Kidney glomerular epithelial cell (primary cell): ENCODE results near the gene KCNQ2.

Source experiments
- DNase-seq: peaks from one replicate; lab custom pipeline; 2025; lab: John Stamatoyannopoulos, UW

KCNQ2 gene

DNA sequence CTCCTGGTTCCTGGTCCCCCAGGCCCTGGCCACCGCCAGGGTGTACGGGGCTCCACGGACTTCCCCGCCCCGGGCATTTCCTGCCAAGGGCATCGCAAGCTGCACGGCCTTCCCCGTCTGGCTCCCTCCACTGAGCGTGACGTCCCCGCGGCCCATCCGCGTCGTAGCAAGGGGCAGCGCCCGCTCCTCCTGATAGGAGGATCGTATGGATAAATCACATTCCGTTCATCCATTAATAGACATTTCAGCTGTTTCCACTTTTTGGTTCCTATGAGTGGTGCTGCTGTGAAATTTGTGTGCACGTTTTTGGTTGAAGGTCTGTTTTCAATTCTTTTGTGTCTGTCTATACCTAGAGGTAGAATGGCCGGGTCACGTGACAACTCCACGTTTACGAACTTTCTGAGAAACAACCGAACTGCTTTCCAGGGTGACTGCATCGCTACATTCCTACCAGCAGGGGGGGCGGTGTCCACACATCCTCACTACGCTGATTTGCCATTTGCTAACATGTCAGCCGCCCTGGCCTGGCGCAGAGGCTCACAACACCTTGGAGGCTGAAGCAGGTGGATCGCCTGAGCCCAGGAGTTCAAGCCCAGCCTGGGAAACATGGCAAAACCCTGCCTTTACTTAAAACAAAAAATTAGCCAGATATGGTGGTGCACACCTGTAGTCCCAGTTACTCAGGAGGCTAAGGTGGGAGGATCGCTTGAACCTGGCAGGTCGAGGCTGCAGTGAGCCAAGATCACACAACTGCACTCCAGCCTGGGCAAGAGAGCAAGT lies 37.7 kb downstream of the KCNQ2 start:
- peak; percentile 32 for DNase-seq

DNA sequence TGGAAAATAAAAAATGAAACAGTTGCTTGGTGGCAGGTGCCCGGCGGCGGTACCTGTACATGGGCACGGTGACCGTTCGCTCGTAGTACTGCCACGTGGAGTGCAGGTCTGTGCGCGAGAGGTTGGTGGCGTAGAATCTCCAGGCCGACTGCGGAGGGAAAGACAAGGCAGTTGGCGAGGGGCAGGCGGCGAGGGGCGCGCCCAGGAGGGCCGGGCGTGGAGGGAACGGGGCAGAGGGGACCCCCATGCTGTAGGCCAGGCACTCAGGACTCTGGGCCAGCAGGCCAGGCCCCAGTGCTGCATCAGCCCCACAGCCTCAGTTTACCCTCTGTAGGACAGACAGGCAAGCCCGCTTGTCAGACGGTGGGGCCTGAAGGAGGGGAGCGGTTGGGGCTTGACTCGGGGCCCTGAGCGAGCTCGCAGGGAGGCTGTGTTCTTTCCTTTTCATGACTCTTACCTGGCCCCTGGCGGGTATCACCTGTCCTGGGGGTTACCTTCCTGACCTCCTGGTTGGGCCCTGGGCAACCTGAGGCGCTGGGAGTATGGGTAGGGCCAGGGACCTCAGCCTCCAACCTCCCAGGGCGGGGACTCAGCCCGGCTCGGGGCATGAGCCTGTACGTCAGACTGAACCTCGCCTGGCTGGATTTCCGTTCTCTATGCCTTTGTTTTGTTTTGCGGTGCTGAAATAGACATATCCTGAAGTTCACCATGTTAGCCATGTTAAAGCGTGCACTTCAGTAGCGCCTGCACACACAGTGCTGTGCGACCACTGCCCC lies 38.5 kb downstream of the KCNQ2 start:
- no peak for DNase-seq

GRCh38 chr20:63433351-63433750 lies 39.1 kb downstream of the KCNQ2 start:
- no peak for DNase-seq

GRCh38 chr20:63432577-63433325 lies 39.7 kb downstream of the KCNQ2 start:
- DNase-seq = no peak

GRCh38 chr20:63431944-63432343 lies 40.5 kb downstream of the KCNQ2 start:
- DNase-seq = no peak

- DNase-seq = no peak
Observed at GRCh38 chr20:63430891-63431290, 41.6 kb downstream of the KCNQ2 start.

- no peak for DNase-seq
Observed at GRCh38 chr20:63429992-63430391, 42.5 kb downstream of the KCNQ2 start.

DNA sequence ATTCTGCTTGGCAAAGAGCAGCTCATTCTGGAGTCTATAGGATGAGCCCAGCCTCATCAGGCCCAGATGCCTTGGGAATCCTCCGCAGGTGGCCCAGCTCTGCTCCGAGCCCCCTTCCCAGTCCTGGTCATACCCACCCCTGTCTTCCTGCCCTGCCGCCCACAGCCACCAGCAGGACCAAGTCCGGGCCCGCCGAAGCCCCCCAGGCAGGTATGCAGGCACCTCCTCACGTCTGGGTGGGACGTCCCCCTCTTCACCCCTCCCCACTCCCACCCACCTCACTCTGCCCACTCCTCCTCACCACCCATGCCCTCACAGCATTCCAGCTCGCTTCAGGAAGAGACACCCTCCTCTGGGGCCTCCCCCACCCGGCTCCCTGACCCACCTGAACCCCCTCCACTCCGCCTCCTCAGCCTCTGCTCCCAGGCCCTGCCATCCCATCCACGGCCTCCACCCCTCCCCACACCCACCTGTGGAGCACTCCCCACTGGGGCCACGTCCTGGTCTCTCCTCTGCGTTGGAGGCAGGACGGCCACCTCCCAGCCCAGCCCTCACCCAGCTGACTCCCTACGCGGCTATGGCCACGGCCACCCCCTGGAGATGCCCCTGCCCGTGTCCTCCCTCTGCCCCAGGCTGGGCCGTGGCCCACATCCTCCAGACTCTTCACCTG lies 43.4 kb downstream of the KCNQ2 start:
- no peak for DNase-seq

- no peak for DNase-seq
Observed at GRCh38 chr20:63427724-63428330, 44.6 kb downstream of the KCNQ2 start.

GRCh38 chr20:63427206-63427605 lies 45.2 kb downstream of the KCNQ2 start:
- no peak for DNase-seq

GRCh38 chr20:63425846-63426485 lies 46.5 kb downstream of the KCNQ2 start:
- DNase-seq = no peak

DNA sequence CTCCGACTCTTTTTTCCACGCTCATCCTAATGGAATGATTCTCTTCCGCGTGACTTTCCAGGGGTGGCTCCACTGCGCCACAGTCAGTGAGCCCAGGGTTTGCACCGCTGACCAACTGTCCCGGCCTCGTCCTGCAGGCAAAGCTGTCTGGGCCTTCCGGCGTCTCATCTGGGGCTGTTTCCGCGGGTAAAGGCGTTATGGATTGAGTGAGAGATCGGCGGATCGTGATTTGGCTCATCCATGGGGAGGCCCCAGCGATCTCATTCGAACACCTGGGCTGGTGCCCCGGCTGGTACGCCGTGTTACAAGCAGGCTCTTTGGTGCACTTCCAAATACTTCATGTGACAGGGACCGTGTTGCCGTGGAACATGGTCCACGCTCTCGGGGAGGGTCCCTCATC lies 47.8 kb downstream of the KCNQ2 start:
- DNase-seq = no peak

DNA sequence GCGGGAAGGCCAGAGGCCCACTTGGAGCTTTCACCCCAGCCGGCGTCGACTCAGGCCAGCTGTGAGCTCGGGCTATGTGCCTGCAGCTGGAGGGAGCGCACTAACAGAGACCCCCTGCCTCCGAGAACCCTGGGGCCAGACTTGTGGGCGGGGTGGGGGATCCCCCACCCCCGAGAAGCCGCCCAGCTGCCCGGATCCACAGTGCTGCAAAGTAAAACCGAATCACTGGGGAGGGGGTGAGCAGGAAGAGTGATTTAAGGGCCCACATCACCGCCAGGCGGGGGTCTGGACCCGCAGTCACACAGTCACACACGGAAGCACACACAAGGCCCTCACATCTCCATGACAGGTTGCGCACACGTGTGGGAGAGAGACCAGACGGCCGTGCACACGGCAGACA lies 48.7 kb downstream of the KCNQ2 start:
- no peak for DNase-seq

- no peak for DNase-seq
Observed at GRCh38 chr20:63422653-63423052, 49.8 kb downstream of the KCNQ2 start.

DNA sequence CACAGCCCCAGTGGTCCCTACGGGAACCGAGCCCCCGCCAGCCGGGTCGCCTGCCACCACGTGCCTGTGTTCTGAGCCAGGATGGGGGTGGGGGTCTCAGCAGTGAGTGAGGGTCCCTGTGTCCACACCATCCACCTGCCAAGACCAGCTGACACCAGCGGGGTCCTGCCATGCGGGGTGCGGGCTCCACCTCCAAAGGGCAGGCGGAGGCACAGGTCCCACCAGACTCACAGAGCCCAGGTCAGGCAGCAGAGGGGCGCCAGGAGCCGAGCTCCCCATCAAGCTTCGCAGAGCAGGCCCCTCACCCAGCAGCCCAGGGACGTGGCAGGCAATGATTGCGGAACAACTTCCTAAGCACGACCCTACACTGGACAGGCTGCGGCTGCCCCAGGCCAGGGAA lies 50.5 kb downstream of the KCNQ2 start:
- DNase-seq = no peak

- DNase-seq = no peak
Observed at GRCh38 chr20:63421094-63421692, 51.3 kb downstream of the KCNQ2 start.

DNA sequence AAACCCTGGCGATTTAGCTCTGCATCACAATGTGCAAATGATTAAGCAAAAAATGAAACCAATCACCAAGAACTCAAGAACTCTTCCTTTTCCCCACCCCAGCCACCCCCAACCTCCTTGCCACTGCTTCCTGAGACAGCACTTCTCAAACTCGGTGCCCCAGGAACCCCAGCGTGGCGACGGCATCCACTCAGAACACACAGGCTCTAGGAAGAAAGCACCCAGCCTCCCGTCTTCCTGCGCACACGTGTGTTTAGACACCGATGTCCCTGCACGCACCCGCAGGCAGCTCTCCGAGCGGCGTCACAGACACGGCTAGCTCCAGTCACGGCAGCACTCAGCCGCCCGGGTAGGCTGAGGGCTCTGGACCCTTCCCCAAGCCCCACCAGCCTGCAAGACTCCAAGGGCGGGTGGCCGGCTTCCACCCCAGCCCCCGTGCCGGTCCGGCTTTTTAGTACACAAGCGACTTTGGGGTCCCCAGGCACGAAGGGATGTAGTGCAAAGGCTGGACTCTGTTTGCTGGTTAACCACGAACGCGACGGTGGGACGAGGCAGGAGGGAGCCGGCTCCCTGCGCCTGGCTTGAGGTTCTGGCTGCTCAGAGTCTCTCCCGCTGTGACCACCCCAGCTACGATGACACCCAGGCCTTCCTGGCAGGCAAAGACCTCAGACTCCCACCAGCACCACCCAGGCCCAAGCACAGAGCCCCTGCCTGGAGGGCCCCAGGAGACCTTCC lies 51.9 kb downstream of the KCNQ2 start:
- no peak for DNase-seq

DNA sequence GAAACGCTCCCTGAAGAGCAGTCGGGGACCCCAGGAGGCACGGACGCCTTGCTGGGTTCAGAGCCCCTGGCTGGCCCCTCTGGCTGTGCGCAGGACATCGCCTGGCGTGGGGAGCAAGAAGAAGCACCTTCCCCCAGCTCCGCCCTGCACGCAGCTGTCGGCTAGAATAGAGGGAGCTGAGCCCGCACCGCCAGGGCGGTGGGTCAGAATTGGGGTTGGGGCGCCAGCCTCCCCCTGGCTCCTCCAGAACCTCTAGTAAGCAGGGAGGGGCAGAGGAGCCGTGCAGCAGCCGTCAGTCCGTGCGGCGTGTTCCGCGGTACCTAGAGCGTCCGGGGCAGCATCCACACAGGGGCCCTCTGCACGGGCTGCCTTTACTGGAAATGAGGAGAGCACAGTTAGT lies 53.2 kb downstream of the KCNQ2 start:
- no peak for DNase-seq

GRCh38 chr20:63418617-63419016 lies 53.8 kb downstream of the KCNQ2 start:
- DNase-seq = no peak

DNA sequence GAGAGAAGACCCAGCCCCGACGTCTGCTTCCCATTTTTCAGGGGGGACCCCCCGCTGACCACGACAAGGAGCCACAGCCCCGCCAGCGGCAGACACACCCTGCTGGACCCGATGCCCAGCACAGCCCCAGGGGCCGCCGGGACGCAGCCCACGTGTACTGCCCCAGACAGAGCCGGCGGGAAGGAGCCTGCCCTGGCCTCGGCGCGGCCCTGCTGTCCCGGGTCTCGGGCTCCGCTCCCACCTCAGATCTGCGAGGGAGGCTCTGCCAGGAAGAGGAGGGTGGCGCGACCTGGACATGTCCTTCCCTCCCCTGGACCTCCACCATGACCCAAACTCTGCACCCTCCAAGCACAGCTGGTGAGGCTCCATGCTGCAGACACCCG lies 54.7 kb downstream of the KCNQ2 start:
- DNase-seq = no peak
